NOMO-1 treated with dmso at 0.1 percent for 144 hours (cell line): ENCODE results near the gene PCGF3.
A peak's percentile ranks its signal among the peaks of the same experiment; 100 is the strongest.
"Not testable (repeated sequence)": the region's sequence is repeated elsewhere in the genome, so short reads cannot be mapped to it uniquely, and the experiment has no call there.

Experiments
- DNase-seq: peaks from one replicate; lab custom pipeline; 2025; ENCODE audit not compliant: unreplicated experiment; lab: John Stamatoyannopoulos, UW

PCGF3 gene

DNA sequence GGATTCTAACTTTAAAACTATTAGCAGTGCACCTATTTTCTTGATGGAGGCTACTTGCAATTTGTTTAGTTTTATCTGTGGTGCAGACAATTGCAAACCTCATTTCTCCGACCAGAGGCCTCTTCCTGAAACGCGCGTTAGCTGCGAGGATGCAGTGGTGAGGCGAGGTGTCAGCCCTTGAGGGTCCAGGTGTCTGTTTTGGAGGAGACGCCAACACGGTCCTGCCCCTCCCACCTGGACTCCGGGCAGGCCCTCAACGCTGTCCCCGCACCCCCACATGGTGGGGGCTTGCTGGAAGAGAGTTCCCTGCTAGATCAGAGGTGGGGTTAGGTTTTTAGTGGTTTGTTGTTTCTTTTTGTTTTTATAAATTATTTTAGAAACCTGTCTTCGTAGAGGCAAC, 34.4 kb downstream of the PCGF3 start:
- no peak for DNase-seq

DNA sequence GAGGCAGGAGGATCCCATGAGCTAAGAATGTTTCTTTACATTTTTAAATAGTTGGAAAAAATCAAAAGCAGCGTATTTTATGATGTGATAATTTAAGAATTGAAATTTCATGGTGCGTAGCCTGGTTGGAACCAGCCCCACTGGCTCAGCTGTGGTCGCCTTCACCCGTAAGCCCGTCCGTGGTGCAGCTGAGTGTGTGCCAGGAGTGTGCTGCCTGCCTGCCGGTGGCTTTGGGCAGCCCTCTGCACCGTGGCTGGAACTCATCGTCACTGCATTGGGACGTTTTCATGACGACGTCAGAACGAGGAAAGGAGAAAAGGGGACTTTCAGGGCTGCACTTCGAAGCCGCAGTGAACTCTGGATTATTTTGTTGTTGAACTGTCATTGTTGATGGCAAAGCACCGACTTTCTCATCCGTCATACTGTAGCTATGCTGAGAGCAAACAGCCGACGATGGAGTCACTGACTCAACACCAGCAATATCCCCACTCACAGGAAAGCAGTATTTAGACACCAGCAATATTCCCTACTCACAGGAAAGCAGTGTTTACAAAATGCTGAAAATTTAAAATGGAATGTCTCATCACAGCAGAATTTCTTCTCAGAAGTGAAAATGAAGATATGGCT, 35.1 kb downstream of the PCGF3 start:
- no peak for DNase-seq

DNA sequence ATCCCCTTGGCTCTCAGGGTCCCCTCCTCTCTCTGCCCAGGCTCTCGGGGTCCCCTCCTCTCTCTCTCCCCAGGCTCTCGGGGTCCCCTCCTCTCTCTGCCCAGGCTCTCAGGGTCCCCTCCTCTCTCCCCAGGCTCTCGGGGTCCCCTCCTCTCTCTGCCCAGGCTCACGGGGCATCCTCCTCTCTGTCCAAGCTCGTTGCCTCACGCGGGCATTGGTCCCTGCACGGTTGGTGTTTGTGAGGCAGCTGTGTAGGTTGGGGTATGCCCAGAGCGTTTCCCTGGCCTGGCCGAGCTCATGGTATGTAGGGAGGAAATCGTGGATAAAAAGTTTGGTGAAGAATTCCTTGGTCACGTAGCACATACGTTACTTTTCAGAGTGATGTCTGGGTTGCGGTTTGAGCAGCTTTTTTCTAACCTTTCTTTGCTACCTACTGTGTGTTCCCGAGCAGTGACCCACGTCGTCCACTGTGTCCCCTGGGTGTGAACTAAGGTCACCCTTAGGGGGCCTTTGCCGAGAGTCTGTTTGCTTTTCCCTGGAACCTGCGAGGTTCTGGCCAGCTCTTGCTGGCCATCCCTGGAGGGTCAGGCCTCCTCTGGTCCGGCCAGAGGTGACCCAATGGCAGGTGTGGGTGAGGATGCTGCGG, 36.6 kb downstream of the PCGF3 start:
- DNase-seq = no peak

DNA sequence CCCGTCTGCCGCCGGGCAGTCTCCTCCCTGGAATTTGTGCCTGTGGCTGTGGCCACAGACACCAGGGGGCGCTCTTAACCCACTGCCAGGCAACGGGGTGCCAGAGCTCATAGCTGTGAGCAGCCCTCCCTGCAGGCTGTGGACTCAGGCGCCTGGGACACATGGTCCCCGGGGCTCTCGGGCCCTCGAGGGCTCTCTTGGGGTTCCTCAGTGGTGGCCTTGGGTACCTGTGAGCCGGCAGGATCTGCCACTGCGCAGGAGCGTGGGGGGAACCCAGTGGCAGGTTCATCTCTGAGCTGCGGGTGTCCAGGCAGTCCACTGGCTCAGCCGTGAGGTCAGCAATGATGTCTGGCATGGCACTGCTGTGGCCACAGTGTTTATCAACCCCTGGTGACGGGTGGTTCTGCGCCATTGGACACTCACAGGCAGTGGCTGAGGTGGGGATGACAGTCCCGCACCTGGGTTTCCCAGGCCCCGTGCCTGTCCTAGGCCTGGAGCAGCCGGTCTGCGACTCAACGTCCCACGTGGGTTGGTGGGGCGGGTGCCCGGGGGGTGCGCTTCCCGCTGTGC, 37.2 kb downstream of the PCGF3 start:
- peak; percentile 18 for DNase-seq

DNA sequence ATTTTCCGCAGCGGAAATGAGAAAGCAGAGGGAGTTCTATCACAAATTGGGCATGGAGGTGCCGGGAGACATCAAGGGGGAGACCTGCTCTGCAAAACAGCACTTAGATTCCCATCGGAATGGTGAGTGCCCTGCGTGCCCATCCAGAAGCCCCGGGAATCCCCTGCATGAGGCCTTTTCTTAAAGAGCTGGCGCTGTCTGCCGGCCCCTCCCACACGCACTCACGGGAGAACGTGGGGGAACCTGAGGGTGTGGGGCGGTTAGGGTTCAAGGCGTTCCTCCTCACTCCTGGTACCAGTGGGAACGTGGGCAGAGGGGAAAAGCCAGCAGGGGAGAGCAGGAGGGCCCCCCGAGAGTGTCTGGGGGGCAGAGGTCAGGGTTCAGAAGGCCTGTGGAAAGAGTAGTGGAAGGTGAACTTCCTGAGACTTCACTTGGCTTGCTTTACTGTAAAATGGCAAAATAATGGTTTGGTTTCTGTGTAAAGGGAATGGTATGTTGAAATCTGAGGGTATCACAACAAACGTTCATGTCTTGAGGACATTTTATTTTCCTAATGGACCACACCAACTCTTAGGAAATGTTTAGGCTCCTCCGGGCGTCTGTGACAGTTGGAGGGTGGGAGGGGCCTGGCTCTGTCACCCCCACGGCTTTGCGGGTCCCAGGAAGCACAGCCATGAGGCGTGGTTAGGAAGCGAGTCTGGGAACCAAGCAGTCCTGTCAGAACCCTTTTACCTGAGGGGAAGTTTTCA, 38.0 kb downstream of the PCGF3 start:
- no peak for DNase-seq

DNA sequence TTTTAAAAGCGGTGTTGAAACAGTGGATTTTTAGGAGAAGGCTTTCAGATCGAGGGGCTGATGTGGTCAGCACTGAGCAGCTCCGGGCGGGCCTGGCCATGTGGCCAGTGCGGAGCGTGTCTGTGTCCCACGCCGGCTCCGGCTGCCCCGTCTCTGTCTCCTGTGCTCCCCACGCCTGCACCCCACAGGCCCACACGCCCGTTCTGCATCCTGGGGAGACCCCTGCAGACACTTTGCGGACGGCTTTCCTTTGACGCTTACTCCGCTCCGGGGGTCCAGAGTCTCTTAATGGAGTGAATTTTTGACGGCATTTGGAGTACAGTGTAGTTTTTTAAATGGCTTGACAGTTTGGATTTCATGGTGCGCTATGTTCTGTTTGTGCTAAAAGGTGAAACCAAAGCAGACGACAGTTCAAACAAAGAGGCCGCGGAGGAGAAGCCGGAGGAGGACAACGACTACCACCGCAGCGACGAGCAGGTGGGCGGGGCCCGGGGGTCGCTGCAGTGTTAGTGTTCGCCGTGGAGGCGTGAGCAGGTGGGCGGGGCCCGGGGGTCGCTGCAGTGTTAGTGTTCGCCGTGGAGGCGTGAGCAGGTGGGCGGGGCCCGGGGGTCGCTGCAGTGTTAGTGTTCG, 38.7 kb downstream of the PCGF3 start:
- no peak for DNase-seq

DNA sequence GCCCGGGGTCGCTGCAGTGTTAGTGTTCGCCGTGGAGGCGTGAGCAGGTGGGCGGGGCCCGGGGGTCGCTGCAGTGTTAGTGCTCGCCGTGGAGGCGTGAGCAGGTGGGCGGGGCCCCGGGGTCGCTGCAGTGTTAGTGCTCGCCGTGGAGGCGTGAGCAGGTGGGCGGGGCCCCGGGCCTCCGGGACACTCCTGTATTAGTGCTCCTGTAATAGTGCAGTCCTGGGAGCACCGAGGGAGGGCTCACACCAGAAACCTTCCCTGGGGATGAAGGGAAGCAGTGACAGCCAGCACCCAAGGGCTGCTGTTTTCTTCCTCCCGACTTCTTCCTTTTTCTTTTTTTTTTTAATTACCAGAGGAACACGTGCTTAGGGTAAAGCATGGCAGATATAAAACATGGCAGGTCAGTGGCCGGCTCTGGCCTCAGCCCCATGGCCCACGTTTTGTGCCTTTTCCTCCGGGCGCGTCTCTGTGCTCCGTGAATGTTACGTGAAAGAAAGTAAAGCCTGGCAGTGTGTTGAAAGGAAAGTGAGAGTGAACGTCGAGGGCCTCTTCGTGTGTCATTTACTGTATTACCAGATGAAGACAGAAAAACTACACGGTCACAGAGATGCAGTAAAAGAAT, 42.0 kb downstream of the PCGF3 start:
- DNase-seq = no peak

DNA sequence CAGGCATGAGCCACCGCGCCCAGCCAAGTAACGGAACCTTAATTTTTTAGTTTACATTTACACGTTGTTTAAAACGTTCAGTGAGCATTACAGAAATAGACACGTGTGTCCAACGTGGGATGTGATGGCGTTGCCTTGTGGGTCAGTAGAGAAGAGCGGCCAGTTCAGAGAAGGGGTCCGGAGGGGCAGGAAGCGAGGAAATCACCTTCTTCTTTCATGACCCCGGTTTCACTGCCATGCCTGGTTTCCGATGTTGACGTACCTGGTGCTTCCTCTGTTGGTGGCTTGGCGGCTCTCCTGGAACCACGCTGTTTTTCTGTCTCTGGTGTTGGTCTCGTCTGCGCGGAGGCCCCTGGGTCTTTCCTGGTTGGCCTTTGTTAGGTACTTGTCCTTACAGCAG, 42.8 kb downstream of the PCGF3 start:
- DNase-seq = no peak

DNA sequence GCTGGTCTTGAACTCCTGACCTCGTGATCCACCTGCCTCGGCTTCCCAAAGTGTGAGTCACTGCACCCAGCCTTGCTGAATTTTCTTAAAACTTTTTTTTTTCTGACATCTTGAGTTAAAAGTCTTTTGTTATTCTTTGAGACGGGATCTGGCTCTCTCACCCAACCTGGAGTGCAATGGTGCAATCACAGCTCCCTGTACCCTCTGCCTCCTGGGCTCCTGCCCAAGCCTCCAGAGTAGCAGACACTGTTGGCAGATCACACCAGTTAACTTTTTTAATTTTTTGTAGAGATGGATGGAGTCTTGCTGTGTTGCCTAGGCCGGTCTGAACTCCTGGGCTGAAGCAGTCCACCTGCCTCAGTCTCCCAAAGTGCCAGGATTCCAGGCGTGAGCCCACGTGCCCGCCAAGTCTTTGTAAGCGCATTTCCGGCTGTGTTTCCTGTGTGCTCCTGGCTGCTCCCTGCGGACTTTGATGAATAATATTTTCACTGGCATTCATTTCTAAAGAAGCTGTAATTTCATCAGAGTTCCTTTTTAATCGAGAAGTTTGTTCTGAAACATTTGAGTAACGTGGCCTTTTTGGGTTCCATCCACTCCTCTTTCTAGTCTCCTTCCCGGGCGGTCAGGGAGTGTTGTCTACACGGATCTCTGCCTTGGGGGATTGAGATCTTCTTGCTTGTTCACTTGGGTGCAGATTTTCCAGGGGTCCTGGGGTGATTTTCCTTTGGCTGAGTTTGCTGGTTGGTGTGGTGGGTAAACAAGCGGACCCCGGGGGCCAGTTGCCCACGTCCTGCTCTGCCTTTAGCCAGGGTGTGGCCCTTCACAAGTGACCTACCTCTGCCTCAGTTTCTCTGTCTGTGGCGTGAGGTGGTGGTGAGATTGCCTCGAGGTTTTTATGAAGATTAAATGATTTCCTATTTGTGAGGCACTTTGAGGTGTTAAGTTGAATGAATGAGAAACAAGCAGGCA, 44.4 kb downstream of the PCGF3 start:
- no peak for DNase-seq

DNA sequence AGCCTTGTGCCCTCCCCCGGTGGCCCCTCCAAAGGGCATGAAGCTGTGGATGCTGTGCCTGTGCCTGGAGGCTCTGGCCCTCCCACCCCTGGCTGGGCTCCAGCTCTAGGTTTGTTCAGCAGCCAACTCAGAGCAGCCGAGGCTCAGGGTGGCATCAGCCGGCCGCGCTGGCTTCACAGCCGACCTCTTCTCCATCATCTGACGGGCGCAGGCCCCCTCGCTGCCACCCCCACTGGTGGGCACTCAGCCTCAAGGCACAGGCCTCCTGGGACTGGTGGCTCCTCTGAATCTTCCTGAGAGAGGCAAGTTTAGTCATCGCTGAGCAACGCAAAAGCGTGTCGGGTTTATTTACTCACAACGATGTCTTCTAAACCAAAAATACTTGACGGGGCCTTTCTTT, 46.0 kb downstream of the PCGF3 start:
- no peak for DNase-seq

DNA sequence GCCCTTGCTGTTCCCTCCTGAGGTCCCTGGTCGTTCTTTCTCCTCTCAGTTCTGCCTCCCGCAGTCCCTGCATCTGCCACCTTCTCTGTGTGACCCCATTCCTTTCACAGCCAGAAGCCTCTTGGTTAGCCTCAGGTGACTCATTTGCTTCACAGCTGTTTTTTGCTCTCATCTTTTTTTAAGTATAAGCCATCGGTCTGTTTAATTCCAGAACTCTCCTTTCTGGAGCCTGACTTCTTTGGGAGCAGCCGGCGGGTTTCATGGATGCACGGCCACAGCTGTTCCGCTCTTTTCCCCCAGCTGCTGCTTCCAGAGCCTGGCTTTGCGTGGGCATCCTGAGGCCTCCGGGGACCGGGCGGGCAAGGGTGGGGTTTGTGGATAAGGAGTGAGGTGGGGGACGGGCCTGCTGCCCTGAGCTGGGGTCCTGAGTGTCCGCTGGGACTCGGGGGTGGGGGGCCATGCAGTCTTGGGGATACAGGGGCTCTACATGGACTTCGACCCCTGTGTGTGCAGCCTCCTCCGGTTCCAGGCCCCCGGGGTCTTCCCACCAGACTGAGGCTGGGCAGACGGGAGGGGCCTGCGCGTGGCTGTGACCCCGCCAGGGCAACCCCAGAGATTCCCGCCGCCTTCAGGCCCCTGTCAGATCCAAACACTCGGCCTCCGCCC, 46.7 kb downstream of the PCGF3 start:
- DNase-seq = no peak

DNA sequence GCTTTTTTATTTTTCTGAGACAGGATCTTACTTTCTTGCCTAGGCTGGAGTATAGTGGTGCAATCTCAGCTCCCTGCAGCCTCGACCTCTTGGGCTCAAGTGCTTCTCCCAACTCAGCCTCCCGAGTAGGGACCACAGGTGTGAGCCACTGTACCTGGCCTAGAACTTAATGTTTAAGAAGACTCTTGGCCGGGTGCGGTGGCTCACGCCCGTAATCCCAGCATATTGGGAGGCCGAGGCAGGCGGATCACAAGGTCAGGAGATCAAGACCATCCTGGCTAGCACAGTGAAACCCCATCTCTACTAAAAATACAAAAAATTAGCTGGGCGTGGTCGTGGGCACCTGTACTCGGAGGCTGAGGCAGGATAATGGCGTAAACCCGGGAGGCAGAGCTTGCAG, 47.6 kb downstream of the PCGF3 start:
- not testable (repeated sequence) for DNase-seq

DNA sequence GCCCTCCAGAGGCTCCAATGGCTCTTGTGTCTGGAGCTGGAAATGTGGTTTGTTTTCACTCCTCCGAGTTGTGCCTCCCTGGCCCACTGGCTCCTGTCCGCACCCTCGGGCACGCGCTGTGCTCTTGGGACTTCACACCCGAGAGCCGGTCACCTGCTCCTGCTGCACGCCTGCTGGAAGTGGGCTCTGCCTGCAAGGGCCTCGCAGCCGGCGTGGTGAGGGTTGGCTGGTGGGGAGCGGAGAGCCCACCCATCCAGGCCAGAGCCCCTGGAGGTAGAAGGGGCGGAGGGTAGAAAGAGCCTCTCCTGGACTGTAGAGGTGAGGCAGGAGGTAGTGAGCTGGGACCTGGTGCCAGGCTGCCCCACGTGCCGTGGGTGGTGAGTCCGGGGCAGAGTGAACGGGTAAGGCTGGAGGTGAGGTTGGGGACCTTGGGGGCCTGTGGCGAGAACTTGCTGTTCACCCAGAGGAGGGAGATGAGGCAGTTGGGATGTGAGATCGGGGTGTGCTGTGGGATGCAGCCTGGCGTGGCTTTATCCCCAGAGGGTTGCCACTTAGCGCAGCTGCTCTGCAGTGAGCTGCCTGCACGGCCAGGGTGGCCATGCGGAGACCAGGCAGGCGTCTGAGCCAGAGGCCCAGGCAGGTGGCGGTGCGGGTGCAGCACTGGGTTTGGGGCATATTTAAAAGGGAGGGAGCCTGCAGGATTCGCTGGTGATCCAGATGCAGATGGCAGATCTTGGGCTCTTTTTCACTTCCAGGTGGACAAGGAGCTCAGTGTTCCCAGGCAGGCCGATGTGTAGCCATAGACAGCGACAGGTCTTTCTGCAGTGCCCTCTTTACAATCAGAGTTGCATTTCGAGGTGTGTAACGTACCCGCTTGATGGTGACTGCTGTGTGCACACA, 48.8 kb downstream of the PCGF3 start:
- DNase-seq = no peak

DNA sequence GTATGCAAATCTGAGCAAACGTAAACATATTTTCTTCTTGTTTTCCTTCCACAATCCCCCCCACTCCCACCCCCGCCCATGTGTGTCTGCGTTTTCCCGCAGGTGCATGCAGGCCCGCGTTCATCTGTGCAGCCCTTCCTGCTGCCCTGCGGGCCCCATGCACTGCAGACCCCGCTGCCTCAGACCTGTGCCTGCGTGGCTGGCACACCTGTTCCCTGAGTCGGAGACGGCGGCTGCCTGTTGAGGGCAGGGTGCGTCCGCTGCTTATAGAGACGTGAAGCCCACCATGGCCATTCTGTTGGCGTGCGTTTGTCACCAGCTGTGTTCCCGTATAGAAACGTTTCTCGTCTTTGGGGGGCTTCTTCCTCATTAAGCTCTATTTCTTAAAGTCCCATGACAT, 51.5 kb downstream of the PCGF3 start:
- DNase-seq = no peak

DNA sequence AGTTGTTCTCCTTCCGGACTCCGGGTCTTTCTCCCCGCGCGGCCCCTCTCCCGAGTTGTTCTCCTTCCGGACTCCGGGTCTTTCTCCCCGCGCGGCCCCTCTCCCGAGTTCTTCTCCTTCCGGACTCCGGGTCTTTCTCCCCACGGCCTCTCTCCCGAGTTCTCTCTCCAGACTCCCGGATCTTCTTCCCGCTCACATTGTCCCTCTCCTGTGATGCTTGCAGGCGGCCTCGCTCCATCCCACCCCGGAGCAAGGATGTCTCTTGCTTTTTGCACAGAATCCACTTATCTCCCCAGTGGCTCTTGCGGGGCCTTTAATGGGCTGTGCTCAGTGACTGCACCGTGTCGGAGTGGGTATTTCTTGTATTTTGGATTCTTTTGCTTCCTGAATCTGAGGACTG, 54.2 kb downstream of the PCGF3 start:
- DNase-seq = not testable (repeated sequence)

DNA sequence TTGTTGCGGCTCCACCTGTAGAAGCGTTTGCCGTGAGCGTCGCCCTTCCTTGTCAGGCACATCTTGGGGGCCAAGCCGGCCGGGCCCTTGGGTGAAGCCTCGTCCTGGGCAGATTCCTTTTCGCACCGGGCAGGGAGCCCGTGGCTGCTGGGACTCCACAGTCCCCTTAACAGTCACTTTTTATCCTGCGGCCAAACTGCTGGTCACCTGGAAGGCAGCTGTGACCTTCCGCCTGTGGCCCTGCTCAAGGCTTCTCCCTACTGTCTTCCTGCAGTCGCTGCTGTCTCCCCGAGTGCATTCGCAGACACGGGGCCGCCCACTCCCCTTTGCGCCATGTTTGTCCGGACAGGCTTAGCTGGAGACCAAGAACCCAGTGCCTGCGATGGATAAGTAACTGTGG, 55.0 kb downstream of the PCGF3 start:
- DNase-seq = no peak

DNA sequence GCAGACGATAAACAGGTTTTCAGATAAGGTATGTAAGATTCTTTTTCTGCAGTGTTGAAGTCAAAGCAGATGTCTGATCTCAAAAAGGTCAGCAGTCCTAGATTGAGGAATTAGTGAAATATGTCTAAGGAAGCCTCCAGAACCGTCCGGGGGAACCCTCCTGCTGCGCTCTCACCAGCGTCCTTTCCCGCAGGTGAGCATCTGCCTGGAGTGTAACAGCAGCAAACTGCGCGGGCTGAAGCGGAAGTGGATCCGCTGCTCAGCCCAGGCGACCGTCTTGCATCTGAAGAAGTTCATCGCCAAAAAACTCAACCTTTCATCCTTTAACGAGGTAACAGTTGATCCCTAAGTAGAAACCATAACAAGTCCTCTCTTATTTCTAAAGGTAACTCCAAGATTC, 55.5 kb downstream of the PCGF3 start:
- DNase-seq = no peak

DNA sequence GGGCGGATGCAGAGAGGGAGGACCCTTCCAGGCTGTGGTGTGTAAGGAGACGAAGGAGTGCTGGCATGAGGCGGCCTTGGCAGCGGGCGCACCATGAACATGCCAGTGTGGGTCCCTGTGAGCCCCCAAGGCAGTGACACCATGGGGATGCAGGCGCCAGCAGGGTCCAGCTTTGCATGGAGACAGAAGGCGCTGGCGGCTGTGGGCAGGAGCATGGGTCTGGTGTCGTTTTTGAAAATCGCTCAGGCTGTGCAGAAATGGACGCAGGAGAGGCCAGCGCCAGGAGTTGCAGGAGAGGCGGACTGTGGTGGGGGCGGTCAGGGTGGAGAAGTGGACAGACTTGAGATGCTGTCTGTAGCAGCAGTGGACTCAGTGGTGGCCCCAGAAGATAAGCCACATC, 56.1 kb downstream of the PCGF3 start:
- DNase-seq = no peak
